GM12801 (cell line): ENCODE data around the gene SIRPA.

Experiments
- TF ChIP-seq, protein P1 (sequence below): IDR thresholded peaks from one replicate; pipeline ENCODE4 v1.5.1; 2011; ENCODE audit warnings: control low read depth; ENCODE audit not compliant: insufficient read length; ENCODE audit errors: extremely low read depth

SIRPA gene

DNA sequence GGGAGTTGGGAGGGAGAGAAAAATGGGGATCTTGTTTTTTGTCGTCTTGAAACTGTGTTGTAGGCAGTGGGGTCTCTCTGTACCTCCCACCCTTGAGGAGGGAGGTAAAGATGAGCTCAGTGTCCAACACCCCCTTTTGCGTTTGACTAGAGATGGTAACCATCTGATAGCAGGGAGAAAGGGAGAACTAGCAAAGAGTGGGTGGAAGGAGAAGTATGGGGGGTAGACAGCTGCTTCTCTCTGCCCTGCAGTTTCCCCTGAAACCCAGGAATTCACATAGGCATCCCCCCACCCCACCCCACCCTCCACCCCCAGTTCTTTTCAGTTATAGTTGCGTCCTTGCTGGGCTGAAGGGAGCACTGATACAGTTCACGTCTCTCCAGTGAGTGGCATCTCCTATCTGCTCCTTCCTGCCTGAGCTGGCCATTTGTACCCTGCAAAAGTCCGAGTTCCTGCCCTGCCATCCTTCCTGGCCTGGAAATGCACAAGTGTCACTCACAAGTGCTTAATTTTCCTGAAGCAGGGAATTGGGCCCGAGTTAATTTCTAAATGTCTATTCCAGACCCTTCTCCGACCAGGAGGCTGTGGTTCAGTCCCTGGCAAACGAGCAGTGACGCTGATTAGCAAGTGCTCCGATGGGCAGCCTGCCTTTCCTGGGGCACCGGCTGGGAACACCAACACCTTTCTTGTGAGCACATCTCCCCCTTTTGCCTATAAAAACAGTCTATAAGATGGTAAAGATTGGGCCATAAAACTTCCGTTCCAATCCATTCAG, 1.5 kb downstream of the SIRPA start:
- TF ChIP-seq, protein P1, sequence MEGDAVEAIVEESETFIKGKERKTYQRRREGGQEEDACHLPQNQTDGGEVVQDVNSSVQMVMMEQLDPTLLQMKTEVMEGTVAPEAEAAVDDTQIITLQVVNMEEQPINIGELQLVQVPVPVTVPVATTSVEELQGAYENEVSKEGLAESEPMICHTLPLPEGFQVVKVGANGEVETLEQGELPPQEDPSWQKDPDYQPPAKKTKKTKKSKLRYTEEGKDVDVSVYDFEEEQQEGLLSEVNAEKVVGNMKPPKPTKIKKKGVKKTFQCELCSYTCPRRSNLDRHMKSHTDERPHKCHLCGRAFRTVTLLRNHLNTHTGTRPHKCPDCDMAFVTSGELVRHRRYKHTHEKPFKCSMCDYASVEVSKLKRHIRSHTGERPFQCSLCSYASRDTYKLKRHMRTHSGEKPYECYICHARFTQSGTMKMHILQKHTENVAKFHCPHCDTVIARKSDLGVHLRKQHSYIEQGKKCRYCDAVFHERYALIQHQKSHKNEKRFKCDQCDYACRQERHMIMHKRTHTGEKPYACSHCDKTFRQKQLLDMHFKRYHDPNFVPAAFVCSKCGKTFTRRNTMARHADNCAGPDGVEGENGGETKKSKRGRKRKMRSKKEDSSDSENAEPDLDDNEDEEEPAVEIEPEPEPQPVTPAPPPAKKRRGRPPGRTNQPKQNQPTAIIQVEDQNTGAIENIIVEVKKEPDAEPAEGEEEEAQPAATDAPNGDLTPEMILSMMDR = no peak

- TF ChIP-seq, protein P1 = no peak
Measured at GRCh38 chr20:1897541-1897940, 2.3 kb downstream of the SIRPA start.

GRCh38 chr20:1897965-1898464, 2.8 kb downstream of the SIRPA start:
- TF ChIP-seq, protein P1 = no peak

GRCh38 chr20:1898482-1899240, 3.5 kb downstream of the SIRPA start:
- TF ChIP-seq, protein P1 = no peak

DNA sequence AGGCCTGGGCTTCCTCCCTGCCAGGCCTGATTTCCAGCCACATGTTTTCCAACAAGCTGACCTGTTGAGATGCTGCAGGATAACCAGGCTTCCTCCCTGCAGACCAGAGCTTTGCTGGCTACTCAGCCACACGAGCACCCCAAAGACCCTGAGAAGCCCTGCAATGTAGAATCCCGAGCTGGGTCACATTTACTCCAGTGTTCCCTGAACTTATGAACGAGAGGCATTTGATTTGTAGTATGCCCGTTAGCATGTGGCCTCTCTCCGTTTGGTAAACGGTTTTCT, 4.0 kb downstream of the SIRPA start:
- TF ChIP-seq, protein P1 = no peak

GRCh38 chr20:1900321-1900801, 5.2 kb downstream of the SIRPA start:
- TF ChIP-seq, protein P1 = no peak

DNA sequence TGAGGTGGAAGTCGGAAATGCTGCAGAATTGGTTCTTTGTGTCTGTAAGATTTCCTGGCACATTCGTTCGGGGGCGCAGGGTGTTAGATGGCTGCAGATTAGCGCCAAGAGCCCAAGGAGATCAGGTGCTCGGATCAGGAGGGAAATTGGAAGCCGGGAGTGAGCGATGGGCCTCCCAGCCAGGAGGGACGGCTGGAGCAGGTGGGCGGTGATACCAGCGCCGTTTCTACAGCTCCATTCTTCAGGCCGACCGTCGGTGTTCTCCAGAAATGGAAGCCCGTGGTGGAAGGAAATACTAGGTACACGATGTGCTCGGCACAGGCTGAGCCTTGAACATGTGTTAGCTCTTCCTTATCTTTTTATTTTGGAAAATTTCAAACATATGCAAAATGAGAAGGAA, 6.5 kb downstream of the SIRPA start:
- TF ChIP-seq, protein P1 = no peak
